ENCODE data around the gene MMAA. TPM values are rescaled to one million over a fixed set of nuclear protein-coding genes. Genes with fewer than 3 reads are reported as not detected.

MMAA gene
- total RNA-seq, 4 donors from 2014 or later: 2.4 to 5.4 (median 4.1) TPM

GRCh38 chr4:145698507-145698906, 79.3 kb downstream of the MMAA start:
- no peak overlapping the region for H3K27ac ChIP-seq (replicated peaks in 1 of 4)
- H3K36me3 ChIP-seq: no peaks in the 10 kb centered on the region
- WGBS: 89% methylated on average over 2 of the region's 2 CpGs
- intact Hi-C loops (cut with DNase I): no loop called here
- no peaks in the 10 kb centered on the region for H3K27me3 ChIP-seq
- H3K4me3 ChIP-seq: no peak overlapping the region
- TF ChIP-seq EP300 (IDR thresholded peaks at IDR 0.05) (no peak), CTCF (IDR thresholded peaks at IDR 0.05) (no peak), POLR2A (IDR thresholded peaks at IDR 0.05; ENCODE audit: low read depth) (no peak), POLR2AphosphoS5 (IDR thresholded peaks at IDR 0.05) (no peak)
- no peaks in the 10 kb centered on the region for H3K4me1 ChIP-seq
- DNase-seq (ENCODE audit: extremely low spot score): no peak
- no peaks in the 10 kb centered on the region for H3K9me3 ChIP-seq

GRCh38 chr4:145703850-145704497, 84.8 kb downstream of the MMAA start:
- Histone ChIP-seq H3K36me3 (no peaks in the 10 kb centered on the region), H3K4me1 (no peaks in the 10 kb centered on the region), H3K9me3 (no peaks in the 10 kb centered on the region), H3K27ac (replicated peaks in 1 of 4) (no peak overlapping the region), H3K27me3 (no peaks in the 10 kb centered on the region), H3K4me3 (no peak overlapping the region)
- intact Hi-C loops (cut with DNase I): no loop called here
- TF ChIP-seq EP300 (IDR thresholded peaks at IDR 0.05) (no peak), CTCF (IDR thresholded peaks at IDR 0.05) (no peak), POLR2A (IDR thresholded peaks at IDR 0.05; ENCODE audit: low read depth) (no peak), POLR2AphosphoS5 (IDR thresholded peaks at IDR 0.05) (no peak)
- DNase-seq (ENCODE audit: extremely low spot score): no peak
- 71% methylated on average over 4 of the region's 4 CpGs for WGBS

GRCh38 chr4:145709336-145709735, 90.2 kb downstream of the MMAA start:
- Histone ChIP-seq H3K4me3 (no peak overlapping the region), H3K27ac (replicated peaks in 1 of 4) (no peak overlapping the region), H3K36me3 (no peaks in the 10 kb centered on the region), H3K27me3 (no peaks in the 10 kb centered on the region), H3K4me1 (peaks cover 0 to 4% (median 0%) of the 10 kb centered on the region in 4 donors), H3K9me3 (peaks cover 0 to 9% (median 4%) of the 10 kb centered on the region in 4 donors)
- intact Hi-C loops (cut with DNase I): no loop called here
- WGBS: 86% methylated on average over 1 of the region's 1 CpG
- TF ChIP-seq POLR2AphosphoS5 (IDR thresholded peaks at IDR 0.05) (no peak), EP300 (IDR thresholded peaks at IDR 0.05) (no peak), CTCF (IDR thresholded peaks at IDR 0.05) (no peak), POLR2A (IDR thresholded peaks at IDR 0.05; ENCODE audit: low read depth) (no peak)
- DNase-seq (ENCODE audit: extremely low spot score): no peak

Other genes with a start within 250 kb of the MMAA start
- 10 to 100 TPM; 19.5 to 34.3 (median 29.2) TPM for gene SMAD1, start 137.5 kb upstream of the MMAA start, total RNA-seq
- gene C4orf51, start 60.8 kb downstream of the MMAA start, total RNA-seq: not detected

Measured in esophagus muscularis mucosa (tissue), 4 donors.